Lower lobe of right lung (tissue), 2 donors: ENCODE measurements around the gene MAFF. TPM values are rescaled to one million over a fixed set of nuclear protein-coding genes. Genes with fewer than 3 reads are reported as not detected.
A peak's percentile ranks its signal among the peaks of the same experiment; 100 is the strongest.

Experiments
- ATAC-seq, 2 donors: fragments of 200-7000 bp; cut with Tn5 transposase; one replicate each; pipeline ENCODE4 v1.9.1; 2020 to 2022; ENCODE audit warnings: mild to moderate bottlenecking in 2 of 2, moderate library complexity in 2 of 2
- DNase-seq: peaks from one replicate; pipeline ENCODE4 v3.0.0-alpha.2; 2020
- H3K27ac ChIP-seq: fragments of 200-600 bp; one replicate; pipeline ENCODE4 v1.8.0; 2022
- H3K27me3 ChIP-seq: fragments of 200-600 bp; one replicate; pipeline ENCODE4 v1.8.0; 2022; ENCODE audit warnings: low read depth
- H3K36me3 ChIP-seq: fragments of 200-600 bp; one replicate; pipeline ENCODE4 v1.8.0; 2022; ENCODE audit warnings: mild to moderate bottlenecking
- H3K4me1 ChIP-seq: fragments of 200-600 bp; one replicate; pipeline ENCODE4 v1.8.0; 2022
- H3K4me3 ChIP-seq: fragments of 200-600 bp; one replicate; pipeline ENCODE4 v1.8.0; 2022; ENCODE audit warnings: mild to moderate bottlenecking
- H3K9me3 ChIP-seq: fragments of 200-600 bp; one replicate; pipeline ENCODE4 v1.8.0; 2022
- intact Hi-C: fragments of 100-400 bp; cut with DNase I; formaldehyde crosslinking; loops from one replicate; pipeline ENCODE4 v1.11.0; 2022
- total RNA-seq: library from RNA; stranded (reverse); fragmentation: NEBNext Ultra II Directional; extraction: Animal tissue kit (Norgen Biotek cat#: 25700); gene quantifications from one replicate; pipeline ENCODE4 v1.2.1, GENCODE V29; 2021
- TF ChIP-seq, protein P1 (sequence below): fragments of 200-600 bp; IDR thresholded peaks from one replicate; pipeline ENCODE4 v1.8.0; 2022; ENCODE audit warnings: antibody characterized with exemption, mild to moderate bottlenecking
- donor health status: DM: no; HTN: yes; CAD: no; lungs with severe emphysema.

Gene MAFF
- total RNA-seq, 1 donor from 2014 or later: 41.3 TPM

DNA sequence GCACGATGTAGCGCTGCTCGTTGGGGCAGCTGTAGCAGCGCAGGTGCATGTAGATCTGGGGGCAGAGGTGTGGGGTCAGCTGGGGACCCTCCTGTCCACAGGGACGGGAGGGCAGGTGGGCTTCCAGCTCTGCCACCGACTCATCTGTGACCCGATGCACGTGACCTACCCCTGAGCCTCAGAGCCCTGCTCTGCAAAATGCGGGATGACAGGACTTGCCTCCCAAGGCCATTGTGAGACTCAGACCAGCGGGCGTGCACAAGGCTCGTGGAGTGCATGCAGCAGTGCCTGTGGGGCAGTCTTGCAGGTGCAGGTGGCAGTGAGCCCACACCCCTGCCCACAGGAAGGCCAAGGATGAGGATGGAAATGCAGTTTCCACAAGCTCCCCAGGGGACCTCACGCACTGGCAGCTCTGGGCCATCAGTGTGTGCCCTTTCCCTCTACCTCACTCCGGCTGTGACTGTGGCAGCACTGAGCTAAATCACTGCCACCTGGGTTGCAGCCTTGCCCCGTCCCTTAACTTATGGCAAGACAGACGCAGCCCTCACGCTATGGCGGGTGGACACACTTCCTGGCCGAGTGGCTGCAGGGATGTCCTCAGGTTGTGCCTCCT is 44.4 kb downstream of the MAFF start:
- H3K27ac ChIP-seq: peak overlapping the region; percentile 1
- H3K9me3 ChIP-seq: no peaks in the 10 kb centered on the region
- peaks cover 32% of the 10 kb centered on the region for H3K4me1 ChIP-seq
- ATAC-seq (no peak), DNase-seq (no peak)
- TF ChIP-seq, protein P1, sequence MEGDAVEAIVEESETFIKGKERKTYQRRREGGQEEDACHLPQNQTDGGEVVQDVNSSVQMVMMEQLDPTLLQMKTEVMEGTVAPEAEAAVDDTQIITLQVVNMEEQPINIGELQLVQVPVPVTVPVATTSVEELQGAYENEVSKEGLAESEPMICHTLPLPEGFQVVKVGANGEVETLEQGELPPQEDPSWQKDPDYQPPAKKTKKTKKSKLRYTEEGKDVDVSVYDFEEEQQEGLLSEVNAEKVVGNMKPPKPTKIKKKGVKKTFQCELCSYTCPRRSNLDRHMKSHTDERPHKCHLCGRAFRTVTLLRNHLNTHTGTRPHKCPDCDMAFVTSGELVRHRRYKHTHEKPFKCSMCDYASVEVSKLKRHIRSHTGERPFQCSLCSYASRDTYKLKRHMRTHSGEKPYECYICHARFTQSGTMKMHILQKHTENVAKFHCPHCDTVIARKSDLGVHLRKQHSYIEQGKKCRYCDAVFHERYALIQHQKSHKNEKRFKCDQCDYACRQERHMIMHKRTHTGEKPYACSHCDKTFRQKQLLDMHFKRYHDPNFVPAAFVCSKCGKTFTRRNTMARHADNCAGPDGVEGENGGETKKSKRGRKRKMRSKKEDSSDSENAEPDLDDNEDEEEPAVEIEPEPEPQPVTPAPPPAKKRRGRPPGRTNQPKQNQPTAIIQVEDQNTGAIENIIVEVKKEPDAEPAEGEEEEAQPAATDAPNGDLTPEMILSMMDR: no peak
- peaks cover 47% of the 10 kb centered on the region for H3K36me3 ChIP-seq
- intact Hi-C loops: no loop called here
- no peaks in the 10 kb centered on the region for H3K27me3 ChIP-seq
- H3K4me3 ChIP-seq: no peak overlapping the region

DNA sequence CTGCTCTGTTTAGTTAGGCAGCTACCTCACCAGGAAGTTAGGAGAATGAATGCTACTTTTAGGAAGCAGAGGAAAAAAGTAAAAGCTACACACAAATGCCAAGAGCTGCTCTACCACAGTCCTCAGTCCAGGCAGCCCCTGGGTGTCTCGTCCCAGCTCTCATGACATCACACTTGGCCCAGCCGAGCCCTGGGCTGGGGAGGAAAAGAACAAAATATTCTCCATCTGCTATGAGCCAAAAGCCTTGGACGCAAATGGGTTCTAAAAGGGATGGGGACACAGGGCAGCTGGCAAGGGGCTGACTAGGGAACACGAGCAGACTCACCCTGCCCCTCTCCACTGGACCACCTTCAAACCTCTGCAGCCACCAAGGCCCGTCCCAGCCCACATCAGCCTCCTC is 44.9 kb downstream of the MAFF start:
- Histone ChIP-seq H3K27me3 (no peaks in the 10 kb centered on the region), H3K4me3 (no peak overlapping the region), H3K36me3 (peaks cover 47% of the 10 kb centered on the region), H3K4me1 (peaks cover 37% of the 10 kb centered on the region), H3K27ac (peak overlapping the region; percentile 14), H3K9me3 (no peaks in the 10 kb centered on the region)
- DNase-seq (no peak), ATAC-seq (no peak)
- TF ChIP-seq, protein P1: no peak
- intact Hi-C loops: no loop called here

DNA sequence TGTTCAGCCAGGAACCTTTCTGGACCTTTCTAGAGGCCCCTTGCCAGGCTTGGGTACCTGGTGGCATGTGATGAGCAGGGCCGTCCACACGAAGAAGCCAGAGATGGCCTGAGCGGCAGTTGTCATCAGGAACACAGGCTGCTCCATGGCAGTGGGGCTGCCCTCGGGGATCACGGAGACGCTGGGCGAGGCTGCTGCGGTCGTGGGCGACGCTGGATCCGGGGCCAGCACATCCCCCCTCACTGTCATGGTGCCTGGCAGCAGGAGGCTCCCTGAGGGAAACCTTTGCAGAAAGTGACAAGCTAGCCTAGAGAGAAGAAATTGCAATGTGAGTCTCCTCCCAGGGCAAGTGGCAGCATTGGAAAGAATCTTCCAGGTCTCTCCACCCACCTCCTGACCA is 45.9 kb downstream of the MAFF start:
- H3K27ac ChIP-seq: no peak overlapping the region
- H3K9me3 ChIP-seq: no peaks in the 10 kb centered on the region
- H3K4me1 ChIP-seq: peaks cover 42% of the 10 kb centered on the region

DNA sequence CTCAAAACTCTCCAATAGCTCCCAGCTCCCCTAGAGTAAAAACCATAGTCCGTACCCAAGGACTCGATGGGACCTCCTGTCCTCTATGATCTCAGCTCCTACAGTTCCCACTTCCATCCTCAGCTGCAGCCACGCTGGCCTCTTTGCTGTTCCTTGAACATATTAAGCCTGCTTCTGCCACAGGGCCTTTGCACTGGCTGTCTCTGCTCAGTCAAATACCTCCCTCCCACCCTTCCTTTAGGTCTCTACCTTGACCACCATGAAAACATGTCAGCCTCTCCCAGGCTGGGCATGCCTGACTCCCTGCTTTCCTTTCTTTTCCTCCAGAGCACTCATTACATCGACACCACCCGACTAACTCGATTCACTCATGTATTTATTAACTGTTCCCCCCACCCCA is 46.5 kb downstream of the MAFF start:
- intact Hi-C loops: no loop called here
- no peaks in the 10 kb centered on the region for H3K27me3 ChIP-seq
- H3K4me1 ChIP-seq: peaks cover 38% of the 10 kb centered on the region
- H3K9me3 ChIP-seq: no peaks in the 10 kb centered on the region
- DNase-seq (no peak), ATAC-seq (no peak)
- peaks cover 44% of the 10 kb centered on the region for H3K36me3 ChIP-seq
- TF ChIP-seq, protein P1: no peak
- no peak overlapping the region for H3K27ac ChIP-seq
- no peak overlapping the region for H3K4me3 ChIP-seq

More for the DNA sequence above, 45.9 kb downstream of the MAFF start:
- TF ChIP-seq, protein P1: no peak
- DNase-seq: no peak
- no peaks in the 10 kb centered on the region for H3K27me3 ChIP-seq
- peaks cover 47% of the 10 kb centered on the region for H3K36me3 ChIP-seq
- no peak for ATAC-seq
- intact Hi-C loops: no loop called here
- no peak overlapping the region for H3K4me3 ChIP-seq

DNA sequence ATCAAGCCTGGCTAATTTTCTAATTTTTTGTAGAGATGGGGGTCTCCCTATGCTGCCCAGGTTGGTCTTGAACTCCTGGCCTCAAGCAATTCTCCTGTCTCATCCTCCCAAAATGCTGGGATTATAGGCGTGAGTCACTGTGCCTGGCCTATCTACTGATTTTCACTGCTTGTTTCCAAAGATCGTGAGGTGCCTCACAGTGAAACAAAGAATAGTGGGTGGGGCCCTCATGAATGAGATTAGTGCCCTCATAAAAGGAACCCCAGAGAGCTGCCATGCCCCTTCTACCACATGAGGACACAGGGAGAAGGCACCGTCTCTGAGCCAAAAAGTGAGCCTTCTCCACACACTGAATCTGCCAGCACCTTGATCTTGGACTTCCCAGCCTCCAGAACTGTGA is 47.5 kb downstream of the MAFF start:
- TF ChIP-seq, protein P1: no peak
- peaks cover 33% of the 10 kb centered on the region for H3K36me3 ChIP-seq
- H3K4me1 ChIP-seq: peaks cover 31% of the 10 kb centered on the region
- H3K27me3 ChIP-seq: no peaks in the 10 kb centered on the region
- no peak overlapping the region for H3K4me3 ChIP-seq
- no peaks in the 10 kb centered on the region for H3K9me3 ChIP-seq
- DNase-seq: no peak
- no peak overlapping the region for H3K27ac ChIP-seq
- ATAC-seq: no peak
- intact Hi-C loops: no loop called here
